HCT116 (cell line): Measurements from ENCODE around the gene PXT1.

ENCODE experiments used
- CTCF ChIP-seq, 3 experiments: fragments of 200-600 bp in 1 of 3; sonication (generic) in 1 of 3; IDR thresholded peaks in 2 of 3; conservative IDR thresholded peaks in 1 of 3; 2 replicates each; pipeline ENCODE4 v1.5.1; 2012 to 2017; ENCODE audit warnings: low read depth in 2 of 3, low read length in 2 of 3, antibody characterized with exemption in 1 of 3, borderline replicate concordance in 1 of 3, control low read depth in 1 of 3, mild to moderate bottlenecking in 1 of 3, mixed read lengths in 1 of 3, mixed run types in 1 of 3, moderate library complexity in 1 of 3; ENCODE audit not compliant: insufficient read depth in 1 of 3
- EGR1 ChIP-seq: IDR thresholded peaks from 2 replicates; pipeline ENCODE4 v1.6.1; 2012; ENCODE audit warnings: low read depth
- EZH2 ChIP-seq: fragments of 200-600 bp; sonication (generic); IDR thresholded peaks from 2 replicates; pipeline ENCODE4 v1.6.1; 2017; ENCODE audit warnings: antibody characterized with exemption, mixed run types
- FOSL1 ChIP-seq: IDR thresholded peaks from 2 replicates; pipeline ENCODE4 v1.6.1; 2012; ENCODE audit warnings: low read depth
- POLR2AphosphoS5 ChIP-seq: IDR thresholded peaks from 2 replicates; pipeline ENCODE4 v1.6.1; 2011; ENCODE audit warnings: mild to moderate bottlenecking, low read depth, low read length, moderate library complexity
- RAD21 ChIP-seq: IDR thresholded peaks from 2 replicates; pipeline ENCODE4 v1.6.1; 2012; ENCODE audit warnings: low read depth, mild to moderate bottlenecking
- SRF ChIP-seq: IDR thresholded peaks from 2 replicates; pipeline ENCODE4 v1.6.1; 2012; ENCODE audit warnings: low read depth
- YY1 ChIP-seq: IDR thresholded peaks from 2 replicates; pipeline ENCODE4 v1.6.1; 2011; ENCODE audit warnings: low read length, low read depth, moderate library complexity, mild to moderate bottlenecking; ENCODE audit not compliant: insufficient replicate concordance; ENCODE audit errors: extremely low read depth
- ZNF274 ChIP-seq: fragments of 200-500 bp; sonication (Bioruptor generic); IDR thresholded peaks from 2 replicates; pipeline ENCODE4 v1.6.1; 2014; ENCODE audit warnings: mild to moderate bottlenecking, low read depth, low read length, inconsistent platforms

- no peak for TF ChIP-seq CTCF (IDR thresholded peaks at IDR 0.05 in 2 of 3, conservative IDR thresholded peaks at IDR 0.05 in 1 of 3; ENCODE audit: borderline replicate concordance in 1 of 3, insufficient read depth in 1 of 3, low read depth in 2 of 3, low read length in 2 of 3)
- TF ChIP-seq POLR2AphosphoS5: no peak
- TF ChIP-seq EGR1: no peak
- no peak for TF ChIP-seq EZH2
- no peak for TF ChIP-seq SRF
- no peak for TF ChIP-seq YY1
- TF ChIP-seq FOSL1: no peak
- no peak for TF ChIP-seq ZNF274
- no peak for TF ChIP-seq RAD21
Observed at GRCh38 chr6:36404164-36404563, 38.5 kb downstream of the PXT1 start.
